H9 (cell line): ENCODE results near the gene KLHDC9. TPM values are rescaled to one million over a fixed set of nuclear protein-coding genes. Genes with fewer than 3 reads are reported as not detected.

ENCODE experiments used
- DNase-seq: peaks from one replicate; pipeline ENCODE4 v3.0.0-alpha.2; 2017
- H2AFZ ChIP-seq: one replicate; pipeline ENCODE4 v1.6.1; 2013; ENCODE audit warnings: mild to moderate bottlenecking, low read length, control low read depth, moderate library complexity
- H2AK5ac ChIP-seq: 2 replicates; pipeline ENCODE4 v1.6.1; 2013; ENCODE audit warnings: low read length, control low read depth, mixed read lengths; ENCODE audit not compliant: insufficient read length
- H2BK120ac ChIP-seq: one replicate; pipeline ENCODE4 v1.6.1; 2013; ENCODE audit warnings: low read depth, mild to moderate bottlenecking, low read length, control low read depth, inconsistent platforms; ENCODE audit not compliant: poor library complexity, severe bottlenecking
- H2BK12ac ChIP-seq: 2 replicates; pipeline ENCODE4 v1.6.1; 2013; ENCODE audit warnings: low read length, control low read depth, mixed read lengths, low read depth; ENCODE audit not compliant: insufficient read length
- H2BK15ac ChIP-seq: 2 replicates; pipeline ENCODE4 v1.6.1; 2013; ENCODE audit warnings: low read depth, low read length, control low read depth
- H2BK20ac ChIP-seq: one replicate; pipeline ENCODE4 v1.6.1; 2013; ENCODE audit warnings: low read depth, mild to moderate bottlenecking, low read length, control low read depth, inconsistent platforms; ENCODE audit not compliant: poor library complexity, severe bottlenecking
- H2BK5ac ChIP-seq: 2 replicates; pipeline ENCODE4 v1.6.1; 2013; ENCODE audit warnings: low read length, control low read depth, mixed read lengths; ENCODE audit not compliant: insufficient read length
- H3K14ac ChIP-seq: 2 replicates; pipeline ENCODE4 v1.6.1; 2013; ENCODE audit warnings: low read length, control low read depth; ENCODE audit not compliant: insufficient read depth
- H3K18ac ChIP-seq: 2 replicates; pipeline ENCODE4 v1.6.1; 2013; ENCODE audit warnings: low read depth, mild to moderate bottlenecking, mixed read lengths, low read length, control low read depth; ENCODE audit not compliant: insufficient read length
- H3K23ac ChIP-seq: 2 replicates; pipeline ENCODE4 v1.6.1; 2013; ENCODE audit warnings: low read length, control low read depth, mixed read lengths, low read depth; ENCODE audit not compliant: insufficient read length
- H3K23me2 ChIP-seq: 2 replicates; pipeline ENCODE4 v1.6.1; 2013; ENCODE audit warnings: low read depth, mild to moderate bottlenecking, mixed read lengths, low read length, control low read depth; ENCODE audit not compliant: insufficient read length, poor library complexity, severe bottlenecking
- H3K27ac ChIP-seq: 2 replicates; pipeline ENCODE4 v1.5.1; 2013; ENCODE audit warnings: low read length, control low read depth, mixed read lengths, low read depth; ENCODE audit not compliant: insufficient read length
- H3K27me3 ChIP-seq: 2 replicates; pipeline ENCODE4 v1.6.1; 2013; ENCODE audit warnings: low read length, control low read depth, inconsistent platforms; ENCODE audit not compliant: insufficient read depth
- H3K4ac ChIP-seq: 2 replicates; pipeline ENCODE4 v1.6.1; 2013; ENCODE audit warnings: low read depth, mild to moderate bottlenecking, control low read depth, inconsistent platforms, low read length, moderate library complexity
- H3K4me1 ChIP-seq: 2 replicates; pipeline ENCODE4 v1.6.1; 2013; ENCODE audit warnings: low read length, control low read depth, inconsistent platforms; ENCODE audit not compliant: insufficient read depth
- H3K4me2 ChIP-seq: 2 replicates; pipeline ENCODE4 v1.6.1; 2013; ENCODE audit warnings: low read length, control low read depth, mixed read lengths; ENCODE audit not compliant: insufficient read length, insufficient read depth
- H3K56ac ChIP-seq: 2 replicates; pipeline ENCODE4 v1.6.1; 2013; ENCODE audit warnings: low read depth, mild to moderate bottlenecking, mixed read lengths, low read length, control low read depth; ENCODE audit not compliant: insufficient read length
- H3K79me1 ChIP-seq: 2 replicates; pipeline ENCODE4 v1.6.1; 2013; ENCODE audit warnings: low read depth, mild to moderate bottlenecking, moderate library complexity, low read length, control low read depth, inconsistent platforms; ENCODE audit not compliant: insufficient read depth, poor library complexity, severe bottlenecking
- H3K79me2 ChIP-seq: 2 replicates; pipeline ENCODE4 v1.6.1; 2013; ENCODE audit warnings: low read length, control low read depth, inconsistent platforms; ENCODE audit not compliant: insufficient read depth
- H3K9ac ChIP-seq: 2 replicates; pipeline ENCODE4 v1.6.1; 2013; ENCODE audit warnings: low read length, control low read depth, mixed read lengths; ENCODE audit not compliant: insufficient read length; ENCODE audit errors: extremely low read depth
- H3K9me3 ChIP-seq: one replicate; pipeline ENCODE4 v1.6.1; 2013; ENCODE audit warnings: low read depth, low read length, inconsistent platforms; ENCODE audit not compliant: control insufficient read depth
- H3T11ph ChIP-seq: one replicate; pipeline ENCODE4 v1.6.1; 2013; ENCODE audit warnings: mild to moderate bottlenecking, low read length, control low read depth, inconsistent platforms
- H4K20me1 ChIP-seq: one replicate; pipeline ENCODE4 v1.6.1; 2013; ENCODE audit not compliant: control insufficient read depth, insufficient read length, insufficient read depth
- H4K5ac ChIP-seq: 2 replicates; pipeline ENCODE4 v1.6.1; 2013; ENCODE audit warnings: low read depth, mild to moderate bottlenecking, mixed read lengths, low read length, control low read depth; ENCODE audit not compliant: insufficient read length
- H4K8ac ChIP-seq: replicated peaks from 2 replicates; pipeline ENCODE4 v1.6.1; 2013; ENCODE audit warnings: low read length, control low read depth, mixed read lengths, low read depth; ENCODE audit not compliant: insufficient read length
- H4K91ac ChIP-seq: 2 replicates; pipeline ENCODE4 v1.6.1; 2013; ENCODE audit warnings: low read depth, mild to moderate bottlenecking, moderate library complexity, mixed read lengths, low read length, control low read depth; ENCODE audit not compliant: insufficient read length
- H3K27ac Mint-ChIP-seq, 3 experiments: 2 replicates in 2 of 3; 3 replicates in 1 of 3; pipeline ENCODE4 v1.8.0; 2020 to 2021; ENCODE audit warnings: mixed read lengths in 3 of 3, mild to moderate bottlenecking in 1 of 3, moderate library complexity in 1 of 3
- H3K27me3 Mint-ChIP-seq: 2 replicates; pipeline ENCODE4 v1.8.0; 2021; ENCODE audit warnings: low read depth, mild to moderate bottlenecking, moderate library complexity, mixed read lengths
- H3K36me3 Mint-ChIP-seq, 3 experiments: 2 replicates in 2 of 3; 3 replicates in 1 of 3; pipeline ENCODE4 v1.8.0; 2020 to 2021; ENCODE audit warnings: low read depth in 3 of 3, mixed read lengths in 3 of 3; ENCODE audit not compliant: insufficient read depth in 1 of 3
- H3K4me1 Mint-ChIP-seq, 2 experiments: 2 replicates each; pipeline ENCODE4 v1.8.0; 2020; ENCODE audit warnings: mixed read lengths in 2 of 2
- H3K4me3 Mint-ChIP-seq, 2 experiments: 2 replicates in 1 of 2; 3 replicates in 1 of 2; pipeline ENCODE4 v1.8.0; 2020 to 2021; ENCODE audit warnings: mild to moderate bottlenecking in 2 of 2, mixed read lengths in 2 of 2, moderate library complexity in 1 of 2
- H3K9me3 Mint-ChIP-seq, 2 experiments: 2 replicates in 1 of 2; 3 replicates in 1 of 2; pipeline ENCODE4 v1.8.0; 2020; ENCODE audit warnings: mild to moderate bottlenecking in 2 of 2, mixed read lengths in 2 of 2, moderate library complexity in 1 of 2
- WGBS: extraction: QIAGEN DNeasy Blood & Tissue Kit; methylation state at CpG from one replicate; pipeline ENCODE4 v1.1.7; 2013; ENCODE audit warnings: missing lambda C conversion rate, low lambda C conversion rate, mixed read lengths; ENCODE audit not compliant: insufficient read length; ENCODE audit errors: extremely low coverage; 5-methylcytosine and 5-hydroxymethylcytosine counted together
- total RNA-seq: library from RNA; stranded (reverse); gene quantifications from 2 replicates; pipeline ENCODE4 v1.2.1, GENCODE V29; 2021
- TF ChIP-seq, protein P1 (sequence below): fragments of 200-600 bp; sonication (generic); conservative IDR thresholded peaks from 3 replicates; pipeline ENCODE4 v1.8.0; 2021; ENCODE audit warnings: antibody characterized with exemption, mild to moderate bottlenecking

KLHDC9 gene
- total RNA-seq, 1 experiment from 2014 or later: 6.6 TPM

DNA sequence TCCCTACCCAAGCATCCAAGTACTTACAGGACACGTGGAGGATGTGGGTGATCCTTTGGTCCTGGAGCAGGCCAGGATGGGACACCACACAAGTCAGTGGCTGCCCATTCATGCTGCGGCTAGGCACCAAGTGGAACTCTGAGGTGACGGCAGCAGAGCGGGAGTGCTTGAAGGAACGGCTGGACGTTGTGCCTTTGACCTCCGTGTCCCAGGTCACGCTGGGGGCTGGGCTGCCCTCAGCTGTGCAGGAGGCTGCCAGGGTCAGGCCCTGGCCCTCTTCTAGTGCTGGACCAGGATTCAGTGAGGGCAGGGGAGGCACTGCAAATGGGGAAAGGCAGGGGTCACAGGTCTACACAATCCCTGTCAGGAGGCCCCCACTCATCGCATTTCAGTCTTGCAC is 20.7 kb upstream of the KLHDC9 start:
- no peak overlapping the region for H3K9ac ChIP-seq
- DNase-seq: no peak
- H3K27ac ChIP-seq: no peak overlapping the region
- H3K79me2 ChIP-seq: no peaks in the 10 kb centered on the region
- no peak overlapping the region; the same call in 1 of the 2 replicates for H3K14ac ChIP-seq
- H4K20me1 ChIP-seq: no peaks in the 10 kb centered on the region
- H4K8ac ChIP-seq: no peak overlapping the region
- no peaks in the 10 kb centered on the region for H3K23me2 ChIP-seq
- Mint-ChIP-seq H3K4me1 (peaks cover 16 to 20% of the 10 kb centered on the region in 2 experiments), H3K4me3 (no peak overlapping the region), H3K9me3 (no peaks in the 10 kb centered on the region; a peak in 1 of 5 replicates), H3K36me3 (no peaks in the 10 kb centered on the region), H3K27ac (no peak overlapping the region), H3K27me3 (no peaks in the 10 kb centered on the region; the same call in none of the 2 replicates)
- no peak overlapping the region for H2BK5ac ChIP-seq
- H2AFZ ChIP-seq: no peak overlapping the region
- no peak overlapping the region for H2BK120ac ChIP-seq
- no peak overlapping the region for H3K4ac ChIP-seq
- TF ChIP-seq, protein P1, sequence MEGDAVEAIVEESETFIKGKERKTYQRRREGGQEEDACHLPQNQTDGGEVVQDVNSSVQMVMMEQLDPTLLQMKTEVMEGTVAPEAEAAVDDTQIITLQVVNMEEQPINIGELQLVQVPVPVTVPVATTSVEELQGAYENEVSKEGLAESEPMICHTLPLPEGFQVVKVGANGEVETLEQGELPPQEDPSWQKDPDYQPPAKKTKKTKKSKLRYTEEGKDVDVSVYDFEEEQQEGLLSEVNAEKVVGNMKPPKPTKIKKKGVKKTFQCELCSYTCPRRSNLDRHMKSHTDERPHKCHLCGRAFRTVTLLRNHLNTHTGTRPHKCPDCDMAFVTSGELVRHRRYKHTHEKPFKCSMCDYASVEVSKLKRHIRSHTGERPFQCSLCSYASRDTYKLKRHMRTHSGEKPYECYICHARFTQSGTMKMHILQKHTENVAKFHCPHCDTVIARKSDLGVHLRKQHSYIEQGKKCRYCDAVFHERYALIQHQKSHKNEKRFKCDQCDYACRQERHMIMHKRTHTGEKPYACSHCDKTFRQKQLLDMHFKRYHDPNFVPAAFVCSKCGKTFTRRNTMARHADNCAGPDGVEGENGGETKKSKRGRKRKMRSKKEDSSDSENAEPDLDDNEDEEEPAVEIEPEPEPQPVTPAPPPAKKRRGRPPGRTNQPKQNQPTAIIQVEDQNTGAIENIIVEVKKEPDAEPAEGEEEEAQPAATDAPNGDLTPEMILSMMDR: no peak
- no CpG with 5 or more reads among the region's 9 CpGs for WGBS
- H2AK5ac ChIP-seq: no peak overlapping the region
- no peaks in the 10 kb centered on the region for H3K4me1 ChIP-seq
- H3K4me2 ChIP-seq: no peak overlapping the region
- no peak overlapping the region for H3K23ac ChIP-seq
- no peaks in the 10 kb centered on the region for H3K79me1 ChIP-seq
- H3K56ac ChIP-seq: no peak overlapping the region
- H3T11ph ChIP-seq: no peak overlapping the region
- no peak overlapping the region for H3K18ac ChIP-seq
- H3K27me3 ChIP-seq: no peaks in the 10 kb centered on the region
- no peak overlapping the region for H2BK15ac ChIP-seq
- no peak overlapping the region for H4K5ac ChIP-seq
- H2BK20ac ChIP-seq: no peak overlapping the region
- H3K9me3 ChIP-seq: no peaks in the 10 kb centered on the region
- no peak overlapping the region for H4K91ac ChIP-seq
- no peak overlapping the region for H2BK12ac ChIP-seq
